ENCODE data around the gene SLC6A12. TPM values are rescaled to one million over a fixed set of nuclear protein-coding genes. Genes with fewer than 3 reads are reported as not detected.
A peak's percentile ranks its signal among the peaks of the same experiment; 100 is the strongest.

SLC6A12 gene
- polyA plus RNA-seq, 1 experiment, result 0.12 TPM

DNA sequence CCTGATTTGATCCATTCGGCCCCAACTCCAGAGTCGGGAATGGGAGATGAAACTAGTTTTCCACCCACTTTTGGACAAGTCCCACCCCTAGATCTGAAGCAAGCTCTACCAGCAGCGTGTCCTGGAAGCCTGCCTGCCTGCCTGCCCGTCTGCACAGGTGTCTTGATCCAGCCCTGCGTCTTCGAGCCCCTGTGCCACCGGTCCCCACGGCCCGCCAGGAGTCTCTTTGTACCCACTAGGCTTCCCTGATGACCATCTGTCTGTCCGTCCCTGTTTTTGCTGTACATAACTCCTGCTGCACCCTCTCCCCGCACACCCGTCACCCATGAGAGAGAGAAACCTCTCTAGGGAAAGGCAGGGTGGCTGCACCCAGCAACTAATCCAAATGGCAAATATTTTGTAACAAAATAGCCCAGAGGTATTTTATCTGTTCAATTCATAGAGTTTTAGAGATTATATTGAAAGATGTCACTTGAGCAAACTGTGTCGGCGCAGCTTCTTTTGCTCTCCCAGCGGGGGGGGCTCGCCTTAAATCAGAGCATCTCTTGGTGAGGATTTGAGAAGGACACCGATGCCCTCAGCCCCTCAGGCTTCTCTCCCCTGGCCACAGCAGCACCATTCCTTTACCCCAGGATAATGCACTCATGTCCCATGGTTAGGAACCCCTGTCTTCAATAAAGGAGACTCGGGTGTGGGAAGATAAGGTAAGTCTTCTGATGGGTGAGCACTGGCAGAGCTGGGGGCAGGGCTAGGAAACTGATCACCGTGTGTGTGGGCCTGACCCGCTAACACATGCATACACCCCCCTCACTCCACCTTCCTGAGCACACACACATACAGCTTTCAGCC lies 35.8 kb downstream of the SLC6A12 start:
- H3K27me3 ChIP-seq (ENCODE audit: control insufficient read depth, insufficient read depth, low read length), result peaks cover 2% of the 10 kb centered on the region
- no peaks in the 10 kb centered on the region for H3K9me3 ChIP-seq (ENCODE audit: control insufficient read depth, insufficient read depth, low read length)
- ChIA-PET POLR2A (interaction anchor here (1.3 kb wide), 1 partner anchor 11 kb away, joined by 4 read pairs; no protein-coding TSS in a partner anchor), CTCF (interaction anchor here (1.0 to 2.0 kb wide), 2 partner anchors 12 to 25 kb away, joined by 3 to 7 read pairs; no protein-coding TSS in a partner anchor)
- no peak overlapping the region for H3K27ac ChIP-seq (ENCODE audit: low read depth, low read length)
- H3K4me3 ChIP-seq (ENCODE audit: low read depth, low read length), result no peak overlapping the region
- no peak for DNase-seq (ENCODE audit: low read depth, low spot score)
- TF ChIP-seq, protein P1, sequence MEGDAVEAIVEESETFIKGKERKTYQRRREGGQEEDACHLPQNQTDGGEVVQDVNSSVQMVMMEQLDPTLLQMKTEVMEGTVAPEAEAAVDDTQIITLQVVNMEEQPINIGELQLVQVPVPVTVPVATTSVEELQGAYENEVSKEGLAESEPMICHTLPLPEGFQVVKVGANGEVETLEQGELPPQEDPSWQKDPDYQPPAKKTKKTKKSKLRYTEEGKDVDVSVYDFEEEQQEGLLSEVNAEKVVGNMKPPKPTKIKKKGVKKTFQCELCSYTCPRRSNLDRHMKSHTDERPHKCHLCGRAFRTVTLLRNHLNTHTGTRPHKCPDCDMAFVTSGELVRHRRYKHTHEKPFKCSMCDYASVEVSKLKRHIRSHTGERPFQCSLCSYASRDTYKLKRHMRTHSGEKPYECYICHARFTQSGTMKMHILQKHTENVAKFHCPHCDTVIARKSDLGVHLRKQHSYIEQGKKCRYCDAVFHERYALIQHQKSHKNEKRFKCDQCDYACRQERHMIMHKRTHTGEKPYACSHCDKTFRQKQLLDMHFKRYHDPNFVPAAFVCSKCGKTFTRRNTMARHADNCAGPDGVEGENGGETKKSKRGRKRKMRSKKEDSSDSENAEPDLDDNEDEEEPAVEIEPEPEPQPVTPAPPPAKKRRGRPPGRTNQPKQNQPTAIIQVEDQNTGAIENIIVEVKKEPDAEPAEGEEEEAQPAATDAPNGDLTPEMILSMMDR (IDR thresholded peaks at IDR 0.05; ENCODE audit: low read depth, low read length), result no peak

DNA sequence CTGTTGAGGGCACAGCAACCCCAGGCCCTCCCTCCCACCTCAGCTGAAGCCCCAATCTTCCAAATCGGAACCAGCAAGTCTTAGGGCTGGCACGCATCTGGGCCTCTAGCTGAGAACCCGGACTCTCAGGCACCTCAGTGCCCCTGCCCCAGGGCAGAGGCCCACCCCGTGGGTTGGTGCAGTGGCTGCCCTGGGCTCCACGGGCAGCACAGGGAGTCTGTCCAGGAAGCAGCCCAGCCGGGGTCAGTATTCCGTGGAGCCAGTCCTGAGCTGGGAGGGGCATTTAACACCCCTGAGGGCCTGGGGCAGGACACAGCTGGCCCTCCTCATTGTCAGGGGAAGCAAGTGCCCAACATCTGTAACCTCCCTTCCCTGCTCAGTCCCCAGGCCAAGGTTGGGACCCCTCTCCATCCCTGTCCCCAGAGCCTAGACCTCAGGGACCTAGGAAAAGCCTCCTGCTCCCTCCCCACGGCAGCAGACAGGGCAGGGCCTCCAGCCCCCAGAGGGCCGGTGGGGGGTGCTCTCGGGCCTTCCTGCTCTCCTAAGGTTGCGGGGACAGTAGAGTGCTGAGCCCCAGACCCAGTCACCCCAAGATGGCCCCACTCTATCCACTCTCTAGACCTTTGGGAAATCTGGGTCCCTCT lies 36.5 kb downstream of the SLC6A12 start:
- Histone ChIP-seq H3K27ac (ENCODE audit: low read depth, low read length) (peak overlapping the region; percentile 47), H3K9me3 (ENCODE audit: control insufficient read depth, insufficient read depth, low read length) (no peaks in the 10 kb centered on the region), H3K4me3 (ENCODE audit: low read depth, low read length) (no peak overlapping the region), H3K27me3 (ENCODE audit: control insufficient read depth, insufficient read depth, low read length) (peaks cover 3% of the 10 kb centered on the region)
- CTCF ChIA-PET, result interaction anchor here (2.0 kb wide), 1 partner anchor 24 kb away, joined by 7 read pairs; no protein-coding TSS in a partner anchor
- no peak for DNase-seq (ENCODE audit: low read depth, low spot score)
- POLR2A ChIA-PET, result interaction anchor here (1.3 kb wide), 1 partner anchor 10 kb away, joined by 4 read pairs; no protein-coding TSS in a partner anchor
- TF ChIP-seq, protein P1 (IDR thresholded peaks at IDR 0.05; ENCODE audit: low read depth, low read length), result no peak

DNA sequence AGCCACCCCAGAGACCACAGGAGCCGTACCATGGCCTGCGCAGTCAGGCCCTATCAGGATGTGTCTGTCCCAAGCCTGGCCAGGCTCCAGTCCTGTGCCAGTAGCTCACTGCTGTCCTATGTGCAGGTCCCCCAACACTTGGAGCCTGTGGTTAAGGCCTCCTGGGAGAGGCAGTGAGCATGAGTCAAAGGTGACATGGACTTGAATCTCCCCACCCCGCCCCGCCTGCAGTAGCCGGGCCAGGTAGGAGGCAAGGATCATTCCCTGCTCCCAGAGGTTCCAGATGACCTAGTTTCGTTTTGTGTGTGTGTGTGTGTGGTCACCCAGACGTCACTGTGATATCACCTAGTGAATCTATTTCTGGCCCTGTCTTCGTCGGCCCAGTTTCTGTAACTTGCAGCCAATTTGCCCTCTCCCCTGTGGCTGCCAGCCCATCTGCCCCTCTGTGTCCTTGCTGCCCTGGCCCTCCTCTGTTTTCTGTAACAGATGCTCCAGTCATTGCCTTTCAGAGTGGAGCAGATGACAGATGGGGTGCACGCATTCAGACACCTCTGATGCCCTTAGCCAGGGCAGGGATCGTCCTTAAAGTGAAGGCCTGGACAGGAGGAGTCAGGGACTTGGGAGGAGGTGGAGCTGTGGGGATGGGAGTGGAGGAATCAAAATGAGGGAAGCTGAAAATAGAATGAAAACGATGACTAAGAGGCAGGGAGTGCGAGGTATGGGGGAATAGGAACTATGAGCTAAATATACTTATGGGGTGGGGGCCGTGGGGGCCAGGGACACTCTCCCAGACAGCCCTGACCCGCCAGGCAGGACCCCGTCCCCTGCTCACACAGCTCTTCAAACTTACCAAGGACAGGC lies 37.4 kb downstream of the SLC6A12 start:
- Histone ChIP-seq H3K9me3 (ENCODE audit: control insufficient read depth, insufficient read depth, low read length) (no peaks in the 10 kb centered on the region), H3K4me3 (ENCODE audit: low read depth, low read length) (no peak overlapping the region), H3K27me3 (ENCODE audit: control insufficient read depth, insufficient read depth, low read length) (peaks cover 5% of the 10 kb centered on the region), H3K27ac (ENCODE audit: low read depth, low read length) (peak overlapping the region; percentile 47)
- POLR2A ChIA-PET, result interaction anchor here (1.3 kb wide), 1 partner anchor 9 kb away, joined by 4 read pairs; no protein-coding TSS in a partner anchor
- DNase-seq (ENCODE audit: low read depth, low spot score), result peak; percentile 16
- TF ChIP-seq, protein P1 (IDR thresholded peaks at IDR 0.05; ENCODE audit: low read depth, low read length), result no peak
- CTCF ChIA-PET, result interaction anchor here (2.0 kb wide), 1 partner anchor 24 kb away, joined by 7 read pairs; no protein-coding TSS in a partner anchor

DNA sequence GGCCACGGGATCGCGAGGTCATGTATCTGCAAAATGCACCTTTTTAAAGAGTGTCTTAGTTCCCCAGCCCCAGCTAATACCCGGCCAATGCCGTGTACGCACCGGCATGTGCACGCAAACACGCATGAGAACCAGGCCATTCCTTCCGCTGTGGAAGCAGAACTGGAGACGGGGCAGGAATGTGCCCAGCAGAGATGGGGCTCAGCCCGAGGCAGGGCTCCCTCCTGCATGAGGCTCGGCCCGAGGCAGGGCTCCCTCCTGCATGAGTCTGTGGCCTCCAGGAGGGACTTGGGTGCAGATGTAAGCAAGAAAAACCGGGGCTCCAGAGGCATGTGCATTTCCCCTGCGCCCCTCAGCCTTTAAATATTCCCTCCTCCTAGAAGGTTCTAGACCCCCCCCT lies 38.2 kb downstream of the SLC6A12 start:
- no peaks in the 10 kb centered on the region for H3K9me3 ChIP-seq (ENCODE audit: control insufficient read depth, insufficient read depth, low read length)
- H3K4me3 ChIP-seq (ENCODE audit: low read depth, low read length), result no peak overlapping the region
- H3K27ac ChIP-seq (ENCODE audit: low read depth, low read length), result no peak overlapping the region
- CTCF ChIA-PET, result interaction anchor here (0.7 kb wide), 1 partner anchor 253 kb away, joined by 3 read pairs; no protein-coding TSS in a partner anchor
- DNase-seq (ENCODE audit: low read depth, low spot score), result no peak
- H3K27me3 ChIP-seq (ENCODE audit: control insufficient read depth, insufficient read depth, low read length), result peaks cover 5% of the 10 kb centered on the region
- POLR2A ChIA-PET, result no interaction called here
- TF ChIP-seq, protein P1 (IDR thresholded peaks at IDR 0.05; ENCODE audit: low read depth, low read length), result no peak

Data from AG04450 (cell line).